ENCODE results near the gene CPSF7. TPM values are rescaled to one million over a fixed set of nuclear protein-coding genes. Genes with fewer than 3 reads are reported as not detected.
A peak's percentile ranks its signal among the peaks of the same experiment; 100 is the strongest.
"Not testable (repeated sequence)": the region's sequence is repeated elsewhere in the genome, so short reads cannot be mapped to it uniquely, and the experiment has no call there.

CPSF7 gene
- total RNA-seq, 4 donors from 2014 or later = 58.8 to 95.1 (median 72.8) TPM

DNA sequence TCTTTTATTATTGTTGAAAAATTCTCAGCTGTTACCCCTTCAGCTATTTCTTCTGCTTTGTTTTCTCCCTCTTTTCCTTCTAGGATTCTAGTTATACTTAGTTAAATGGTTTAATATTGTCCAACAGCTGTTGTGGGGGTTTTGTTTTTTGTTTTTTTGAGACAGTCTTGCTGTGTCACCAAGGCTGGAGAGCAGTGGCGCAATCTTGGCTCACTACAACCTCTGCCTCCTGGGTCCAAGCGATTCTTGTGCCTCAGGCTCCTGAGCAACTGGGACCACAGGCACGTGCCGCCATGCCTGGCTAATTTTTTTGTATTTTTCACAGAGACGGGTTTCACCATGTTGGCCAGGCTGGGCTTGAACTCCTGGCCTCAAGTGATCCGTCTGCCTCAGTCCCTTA is 12.8 kb upstream of the CPSF7 start:
- Histone ChIP-seq H3K27ac (no peak overlapping the region), H3K4me1 (peaks cover 13% of the 10 kb centered on the region in 2 donors), H3K9me3 (no peaks in the 10 kb centered on the region), H3K27me3 (no peaks in the 10 kb centered on the region), H3K36me3 (peaks cover 24 to 41% of the 10 kb centered on the region in 2 donors), H3K4me3 (replicated peaks in 1 of 3) (no peak overlapping the region)
- 80 to 84% methylated on average over 6 of the region's 6 CpGs for WGBS, 2 donors
- TF ChIP-seq, protein P1, sequence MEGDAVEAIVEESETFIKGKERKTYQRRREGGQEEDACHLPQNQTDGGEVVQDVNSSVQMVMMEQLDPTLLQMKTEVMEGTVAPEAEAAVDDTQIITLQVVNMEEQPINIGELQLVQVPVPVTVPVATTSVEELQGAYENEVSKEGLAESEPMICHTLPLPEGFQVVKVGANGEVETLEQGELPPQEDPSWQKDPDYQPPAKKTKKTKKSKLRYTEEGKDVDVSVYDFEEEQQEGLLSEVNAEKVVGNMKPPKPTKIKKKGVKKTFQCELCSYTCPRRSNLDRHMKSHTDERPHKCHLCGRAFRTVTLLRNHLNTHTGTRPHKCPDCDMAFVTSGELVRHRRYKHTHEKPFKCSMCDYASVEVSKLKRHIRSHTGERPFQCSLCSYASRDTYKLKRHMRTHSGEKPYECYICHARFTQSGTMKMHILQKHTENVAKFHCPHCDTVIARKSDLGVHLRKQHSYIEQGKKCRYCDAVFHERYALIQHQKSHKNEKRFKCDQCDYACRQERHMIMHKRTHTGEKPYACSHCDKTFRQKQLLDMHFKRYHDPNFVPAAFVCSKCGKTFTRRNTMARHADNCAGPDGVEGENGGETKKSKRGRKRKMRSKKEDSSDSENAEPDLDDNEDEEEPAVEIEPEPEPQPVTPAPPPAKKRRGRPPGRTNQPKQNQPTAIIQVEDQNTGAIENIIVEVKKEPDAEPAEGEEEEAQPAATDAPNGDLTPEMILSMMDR (IDR thresholded peaks at IDR 0.05) = no peak
- TF ChIP-seq POLR2A (IDR thresholded peaks at IDR 0.05) = no peak
- intact Hi-C loops (cut with DNase I) = loop anchor here (10.0 kb wide), 1 partner anchor 72 kb away; no protein-coding TSS in a partner anchor
- DNase-seq = peak; percentile 25 to 27

DNA sequence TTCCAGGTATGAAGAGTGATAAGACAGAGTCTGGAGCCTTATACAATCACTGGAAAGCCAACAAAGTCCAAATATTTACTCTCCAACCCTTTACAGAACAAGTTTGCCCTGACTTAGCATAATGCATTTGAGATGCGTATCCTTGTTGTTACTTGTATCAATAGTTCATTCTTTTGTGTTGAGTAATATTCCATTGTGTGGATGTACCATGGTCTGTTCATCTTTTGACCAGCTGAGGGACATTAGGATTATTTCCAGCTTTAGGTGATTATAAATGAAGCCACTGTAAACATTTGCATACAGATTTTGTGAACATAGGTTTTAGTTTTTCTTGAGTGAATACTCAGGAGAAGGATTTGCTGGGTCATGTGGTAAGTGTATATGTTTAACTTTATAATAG is 9.8 kb upstream of the CPSF7 start:
- intact Hi-C loops (cut with DNase I) = loop anchor here (10.0 kb wide), 1 partner anchor 75 kb away; no protein-coding TSS in a partner anchor
- peaks cover 26 to 42% of the 10 kb centered on the region in 2 donors for H3K36me3 ChIP-seq
- WGBS, 2 donors = 95 to 100% methylated on average over 1 of the region's 1 CpG

DNA sequence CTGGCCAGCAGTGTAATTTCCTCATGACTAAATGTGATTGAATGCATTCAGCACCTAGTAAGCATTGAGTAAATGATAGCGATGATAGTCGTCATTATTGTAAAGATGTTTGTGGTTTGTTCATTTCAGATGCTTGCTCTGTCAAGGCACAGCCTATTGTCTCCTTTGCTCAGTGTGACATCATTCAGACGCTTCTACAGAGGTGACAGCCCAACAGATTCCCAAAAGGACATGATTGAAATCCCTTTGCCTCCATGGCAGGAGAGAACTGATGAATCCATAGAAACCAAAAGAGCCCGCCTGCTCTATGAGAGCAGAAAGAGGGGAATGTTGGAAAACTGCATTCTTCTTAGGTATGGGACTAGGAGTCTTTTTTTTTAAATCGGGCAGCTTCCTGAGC is 7.7 kb upstream of the CPSF7 start:
- peaks cover 26 to 42% of the 10 kb centered on the region in 2 donors for H3K36me3 ChIP-seq
- no peak overlapping the region for H3K27ac ChIP-seq
- DNase-seq = no peak
- TF ChIP-seq POLR2A (IDR thresholded peaks at IDR 0.05) = no peak
- TF ChIP-seq, protein P1 (IDR thresholded peaks at IDR 0.05) = no peak
- intact Hi-C loops (cut with DNase I) = no loop called here
- H3K27me3 ChIP-seq = no peaks in the 10 kb centered on the region
- WGBS, 2 donors = 91 to 95% methylated on average over 5 of the region's 5 CpGs
- peaks cover 0 to 9% of the 10 kb centered on the region in 2 donors for H3K4me1 ChIP-seq
- H3K4me3 ChIP-seq (replicated peaks in 1 of 3) = no peak overlapping the region
- no peaks in the 10 kb centered on the region for H3K9me3 ChIP-seq

More for the DNA sequence above, 9.8 kb upstream of the CPSF7 start:
- Histone ChIP-seq H3K4me3 (replicated peaks in 1 of 3) (no peak overlapping the region), H3K27ac (no peak overlapping the region), H3K4me1 (peaks cover 0 to 9% of the 10 kb centered on the region in 2 donors), H3K27me3 (no peaks in the 10 kb centered on the region), H3K9me3 (no peaks in the 10 kb centered on the region)
- no peak for DNase-seq
- TF ChIP-seq POLR2A (IDR thresholded peaks at IDR 0.05) = no peak
- TF ChIP-seq, protein P1 (IDR thresholded peaks at IDR 0.05) = no peak

DNA sequence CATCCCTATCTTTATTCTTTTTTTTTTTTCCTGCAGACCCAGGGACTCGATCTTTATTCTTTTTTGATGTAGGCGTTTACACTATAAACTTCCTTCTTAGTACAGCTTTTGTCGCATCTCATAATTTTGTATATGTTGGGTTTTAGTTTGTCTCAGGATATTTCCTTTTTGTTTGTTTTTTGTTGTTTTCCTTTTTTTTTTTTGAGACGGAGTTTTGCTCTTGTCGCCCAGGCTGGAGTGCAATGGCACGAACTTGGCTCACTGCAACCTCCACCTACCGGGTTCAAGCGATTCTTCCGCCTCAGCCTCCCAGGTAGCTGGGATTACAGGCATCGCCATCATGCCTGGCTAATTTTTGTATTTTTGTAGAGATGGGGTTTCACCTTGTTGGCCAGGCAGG is 1.1 kb upstream of the CPSF7 start:
- H3K9me3 ChIP-seq; DNase-seq; H3K27me3 ChIP-seq; H3K27ac ChIP-seq; intact Hi-C loops (cut with DNase I): not testable (repeated sequence)
- H3K4me1 ChIP-seq = peaks cover 14 to 26% of the 10 kb centered on the region in 2 donors
- peaks cover 8 to 23% of the 10 kb centered on the region in 2 donors for H3K36me3 ChIP-seq
- WGBS, 2 donors = 68 to 71% methylated on average over 10 of the region's 10 CpGs
- peak overlapping the region in 2 of 3 donors; percentile 33 to 82 for H3K4me3 ChIP-seq (replicated peaks in 1 of 3)

DNA sequence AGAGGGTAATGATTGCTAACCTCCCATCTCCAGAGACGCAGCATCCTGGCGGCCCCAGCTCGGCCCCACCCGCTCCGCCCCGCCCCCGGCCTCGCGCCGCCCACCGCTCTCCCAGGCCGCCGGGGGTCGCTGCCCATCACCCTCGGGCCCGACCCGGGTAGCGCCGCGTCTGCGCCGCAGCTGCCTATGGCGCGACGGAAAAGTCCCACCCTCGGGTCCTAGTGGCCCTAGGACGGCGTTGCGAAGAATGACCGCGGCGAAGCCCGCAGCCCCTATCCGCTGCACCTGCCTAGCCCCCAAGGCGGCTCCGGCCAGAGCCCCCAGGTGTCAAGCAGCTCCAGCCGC is 457 bp downstream of the CPSF7 start:
- Histone ChIP-seq H3K36me3 (peaks cover 17 to 36% of the 10 kb centered on the region in 2 donors), H3K27me3 (no peaks in the 10 kb centered on the region), H3K9me3 (no peaks in the 10 kb centered on the region), H3K4me1 (peaks cover 6 to 26% of the 10 kb centered on the region in 2 donors), H3K4me3 (replicated peaks in 1 of 3) (peak overlapping the region; percentile 33 to 82 (median 72)), H3K27ac (peak overlapping the region; percentile 96 to 99 (median 98))
- peak; percentile 46 to 59 for DNase-seq
- WGBS, 2 donors = 0% methylated on average over 1 to 7 of the region's 37 CpGs
- TF ChIP-seq, protein P1 (IDR thresholded peaks at IDR 0.05) = peak in 1 of 6 experiments; percentile 9
- TF ChIP-seq POLR2A (IDR thresholded peaks at IDR 0.05) = no peak
- intact Hi-C loops (cut with DNase I) = no loop called here

All from thyroid gland (tissue), 4 donors.